ENCODE data around the gene WDR4.
A peak's percentile ranks its signal among the peaks of the same experiment; 100 is the strongest.

DNA sequence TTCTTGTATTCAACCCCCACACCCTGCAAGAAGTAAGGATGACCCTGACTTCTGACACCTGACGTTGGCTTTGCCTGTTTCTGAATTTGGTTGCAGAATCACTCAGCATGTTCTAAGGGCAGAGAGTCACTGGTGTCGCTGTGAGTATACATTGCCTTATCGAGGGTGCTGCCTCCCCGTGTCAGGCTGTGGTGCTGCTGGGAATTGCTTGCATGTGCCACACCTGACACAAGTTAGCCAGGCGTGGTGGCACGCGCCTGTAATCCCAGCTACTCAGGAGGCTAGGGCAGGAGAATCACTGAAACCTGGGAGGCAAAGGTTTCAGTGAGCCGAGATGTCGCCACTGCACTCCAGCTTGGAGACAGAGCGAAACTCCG lies 45.9 kb downstream of the WDR4 start:
- TF ChIP-seq RFX5 (IDR thresholded peaks at IDR 0.05; ENCODE audit: low read depth, low read length) (no peak), MAZ (IDR thresholded peaks at IDR 0.05; ENCODE audit: borderline replicate concordance, low read depth, low read length) (no peak), MXI1 (IDR thresholded peaks at IDR 0.05; ENCODE audit: borderline replicate concordance, low read depth, low read length) (no peak), CEBPB (IDR thresholded peaks at IDR 0.05; ENCODE audit: low read depth, low read length) (no peak)
- TF ChIP-seq, protein P1, sequence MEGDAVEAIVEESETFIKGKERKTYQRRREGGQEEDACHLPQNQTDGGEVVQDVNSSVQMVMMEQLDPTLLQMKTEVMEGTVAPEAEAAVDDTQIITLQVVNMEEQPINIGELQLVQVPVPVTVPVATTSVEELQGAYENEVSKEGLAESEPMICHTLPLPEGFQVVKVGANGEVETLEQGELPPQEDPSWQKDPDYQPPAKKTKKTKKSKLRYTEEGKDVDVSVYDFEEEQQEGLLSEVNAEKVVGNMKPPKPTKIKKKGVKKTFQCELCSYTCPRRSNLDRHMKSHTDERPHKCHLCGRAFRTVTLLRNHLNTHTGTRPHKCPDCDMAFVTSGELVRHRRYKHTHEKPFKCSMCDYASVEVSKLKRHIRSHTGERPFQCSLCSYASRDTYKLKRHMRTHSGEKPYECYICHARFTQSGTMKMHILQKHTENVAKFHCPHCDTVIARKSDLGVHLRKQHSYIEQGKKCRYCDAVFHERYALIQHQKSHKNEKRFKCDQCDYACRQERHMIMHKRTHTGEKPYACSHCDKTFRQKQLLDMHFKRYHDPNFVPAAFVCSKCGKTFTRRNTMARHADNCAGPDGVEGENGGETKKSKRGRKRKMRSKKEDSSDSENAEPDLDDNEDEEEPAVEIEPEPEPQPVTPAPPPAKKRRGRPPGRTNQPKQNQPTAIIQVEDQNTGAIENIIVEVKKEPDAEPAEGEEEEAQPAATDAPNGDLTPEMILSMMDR (conservative IDR thresholded peaks at IDR 0.05; ENCODE audit: low read depth, low read length) = 0 out of 2 replicates have a peak, but pooled peaks have one; percentile 12
